Neural progenitor cell (in vitro differentiated cells): ENCODE results near the gene BUD13. TPM values are rescaled to one million over a fixed set of nuclear protein-coding genes. Genes with fewer than 3 reads are reported as not detected.
A peak's percentile ranks its signal among the peaks of the same experiment; 100 is the strongest.

Source experiments
- DNase-seq: peaks from one replicate; pipeline ENCODE4 v3.0.0-alpha.2; 2016; ENCODE audit warnings: low spot score
- H2AFZ ChIP-seq: fragments of 200-600 bp; sonication (generic); replicated peaks from 2 replicates; pipeline ENCODE4 v1.6.1; 2016; ENCODE audit warnings: antibody characterized with exemption
- H3F3A ChIP-seq: fragments of 200-600 bp; sonication (generic); 2 replicates; pipeline ENCODE4 v1.6.1; 2016; ENCODE audit warnings: antibody characterized with exemption, low read depth
- H3K27ac ChIP-seq: fragments of 200-600 bp; sonication (generic); 2 replicates; pipeline ENCODE4 v1.5.1; 2016; ENCODE audit warnings: mild to moderate bottlenecking
- H3K27me3 ChIP-seq: fragments of 200-600 bp; sonication (generic); 2 replicates; pipeline ENCODE4 v1.6.1; 2016; ENCODE audit warnings: mild to moderate bottlenecking, moderate library complexity
- H3K36me3 ChIP-seq: fragments of 200-600 bp; sonication (generic); 2 replicates; pipeline ENCODE4 v1.5.1; 2016
- H3K4me1 ChIP-seq: fragments of 200-600 bp; sonication (generic); 2 replicates; pipeline ENCODE4 v1.6.1; 2016; ENCODE audit warnings: mixed run types
- H3K4me2 ChIP-seq: fragments of 200-600 bp; sonication (generic); 2 replicates; pipeline ENCODE4 v1.6.1; 2016
- H3K4me3 ChIP-seq: fragments of 200-600 bp; sonication (generic); 2 replicates; pipeline ENCODE4 v1.5.1; 2016
- H3K79me2 ChIP-seq: fragments of 200-600 bp; sonication (generic); 2 replicates; pipeline ENCODE4 v1.6.1; 2016; ENCODE audit warnings: low read depth
- H3K9ac ChIP-seq: fragments of 200-600 bp; sonication (generic); 2 replicates; pipeline ENCODE4 v1.6.1; 2016
- H3K9me3 ChIP-seq: fragments of 200-600 bp; sonication (generic); 2 replicates; pipeline ENCODE4 v1.5.1; 2016; ENCODE audit warnings: low read depth
- H4K20me1 ChIP-seq: fragments of 200-600 bp; sonication (generic); 2 replicates; pipeline ENCODE4 v1.6.1; 2016; ENCODE audit warnings: low read depth
- H3K27ac Mint-ChIP-seq: 3 replicates; pipeline ENCODE4 v1.8.0; 2021; ENCODE audit warnings: mixed read lengths
- H3K27me3 Mint-ChIP-seq: 2 replicates; pipeline ENCODE4 v1.8.0; 2022; ENCODE audit warnings: low read depth, mild to moderate bottlenecking, inconsistent platforms, moderate library complexity, mixed read lengths; ENCODE audit not compliant: insufficient read depth
- H3K36me3 Mint-ChIP-seq: 3 replicates; pipeline ENCODE4 v1.8.0; 2021; ENCODE audit warnings: mixed read lengths
- H3K4me1 Mint-ChIP-seq: 3 replicates; pipeline ENCODE4 v1.8.0; 2021; ENCODE audit warnings: mixed read lengths
- H3K4me3 Mint-ChIP-seq: 3 replicates; pipeline ENCODE4 v1.8.0; 2021; ENCODE audit warnings: mild to moderate bottlenecking, moderate library complexity, mixed read lengths
- H3K9me3 Mint-ChIP-seq: 3 replicates; pipeline ENCODE4 v1.8.0; 2020; ENCODE audit warnings: mixed read lengths
- CTCF ChIP-seq: fragments of 200-600 bp; sonication (generic); IDR thresholded peaks from 2 replicates; pipeline ENCODE4 v1.5.1; 2017; ENCODE audit warnings: antibody characterized with exemption, mild to moderate bottlenecking
- EZH2 ChIP-seq: fragments of 200-600 bp; sonication (generic); IDR thresholded peaks from 2 replicates; pipeline ENCODE4 v1.6.1; 2017; ENCODE audit warnings: antibody characterized with exemption, mild to moderate bottlenecking, moderate library complexity
- EZH2phosphoT487 ChIP-seq: fragments of 200-600 bp; sonication (generic); IDR thresholded peaks from 2 replicates; pipeline ENCODE4 v1.6.1; 2017; ENCODE audit warnings: antibody characterized with exemption
- total RNA-seq: library from RNA; depleted of rRNA; stranded (reverse); fragments of >200 nt; gene quantifications from 2 replicates; pipeline ENCODE4 v1.2.3, GENCODE V29; 2015; ENCODE audit warnings: low replicate concordance

BUD13 gene
- total RNA-seq, 1 donor from 2014 or later, result 31.5 TPM

DNA sequence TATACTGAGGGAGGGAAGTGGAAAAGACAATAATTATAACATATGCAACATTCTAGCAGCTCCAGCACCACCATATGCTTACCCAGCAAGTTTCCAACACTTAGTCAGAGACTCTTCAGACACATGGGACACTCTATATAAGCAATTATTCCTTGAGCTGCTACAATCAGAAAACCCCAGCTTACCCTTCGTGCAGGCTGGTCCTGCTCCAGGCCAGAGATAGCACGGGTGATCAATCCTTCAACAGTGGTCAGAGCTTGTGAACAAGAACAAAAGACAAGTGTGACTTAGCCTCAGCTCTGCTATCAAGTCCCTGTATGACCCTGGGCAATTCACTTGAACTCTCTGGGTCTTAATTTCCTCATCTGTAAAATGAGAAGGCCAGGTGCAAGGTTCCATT lies 13.5 kb upstream of the BUD13 start:
- TF ChIP-seq CTCF (no peak), EZH2phosphoT487 (no peak)
- no peak overlapping the region for H3K27ac Mint-ChIP-seq
- Histone ChIP-seq H3K9me3 (no peaks in the 10 kb centered on the region), H3K79me2 (peaks cover 16% of the 10 kb centered on the region), H3K4me1 (no peaks in the 10 kb centered on the region), H3K9ac (no peak overlapping the region), H4K20me1 (no peaks in the 10 kb centered on the region), H3K27ac (no peak overlapping the region), H3K27me3 (peaks cover 11% of the 10 kb centered on the region), H3K4me2 (no peak overlapping the region), H3F3A (no peaks in the 10 kb centered on the region), H3K4me3 (no peak overlapping the region), H2AFZ (no peak overlapping the region), H3K36me3 (no peaks in the 10 kb centered on the region)
- no peak for DNase-seq
- peaks cover 4% of the 10 kb centered on the region for H3K27me3 Mint-ChIP-seq
- H3K4me3 Mint-ChIP-seq, result peak overlapping the region; percentile 98
- H3K36me3 Mint-ChIP-seq, result peaks cover 20% of the 10 kb centered on the region
- peaks cover 14% of the 10 kb centered on the region for H3K4me1 Mint-ChIP-seq
- H3K9me3 Mint-ChIP-seq, result no peaks in the 10 kb centered on the region

DNA sequence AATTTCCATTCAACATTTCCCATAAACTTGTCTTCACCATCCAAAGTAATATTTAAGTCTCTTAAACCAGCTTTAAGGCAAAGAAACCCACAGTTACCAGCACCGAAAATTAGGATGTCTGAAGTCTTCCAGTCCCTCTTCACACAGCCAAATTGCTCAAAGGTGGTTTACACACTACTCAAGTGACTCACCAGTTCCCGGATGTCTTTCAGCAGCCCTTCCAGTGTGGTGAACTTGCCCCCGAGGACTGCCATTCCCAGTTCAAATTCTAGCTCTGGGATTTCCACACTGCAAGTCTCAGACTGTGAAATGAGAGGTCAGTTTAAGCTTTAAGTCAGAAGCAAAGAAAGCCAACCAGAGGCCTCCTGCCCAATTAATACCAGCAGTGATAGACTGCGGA lies 9.9 kb upstream of the BUD13 start:
- Mint-ChIP-seq H3K27me3 (no peaks in the 10 kb centered on the region), H3K36me3 (peaks cover 35% of the 10 kb centered on the region)

GRCh38 chr11:116778556-116778955 lies 5.8 kb upstream of the BUD13 start:
- Mint-ChIP-seq H3K27me3 (no peaks in the 10 kb centered on the region), H3K4me1 (peaks cover 10% of the 10 kb centered on the region), H3K27ac (no peak overlapping the region), H3K4me3 (no peak overlapping the region), H3K36me3 (peaks cover 21% of the 10 kb centered on the region), H3K9me3 (no peaks in the 10 kb centered on the region)
- no peak overlapping the region for H3K4me2 ChIP-seq
- no peak overlapping the region for H2AFZ ChIP-seq
- H3K27me3 ChIP-seq, result no peaks in the 10 kb centered on the region
- H3K27ac ChIP-seq, result no peak overlapping the region
- H3F3A ChIP-seq, result peaks cover 22% of the 10 kb centered on the region
- H3K9ac ChIP-seq, result no peak overlapping the region
- no peak for DNase-seq
- H3K79me2 ChIP-seq, result no peaks in the 10 kb centered on the region
- H3K36me3 ChIP-seq, result peaks cover 3% of the 10 kb centered on the region
- H3K4me1 ChIP-seq, result peaks cover 8% of the 10 kb centered on the region
- H4K20me1 ChIP-seq, result no peaks in the 10 kb centered on the region
- TF ChIP-seq CTCF (no peak), EZH2phosphoT487 (no peak), EZH2 (no peak)
- no peaks in the 10 kb centered on the region for H3K9me3 ChIP-seq
- no peak overlapping the region for H3K4me3 ChIP-seq

More for the DNA sequence above, 9.9 kb upstream of the BUD13 start:
- Histone ChIP-seq H3K27me3 (no peaks in the 10 kb centered on the region), H3K4me1 (no peaks in the 10 kb centered on the region), H3K9me3 (no peaks in the 10 kb centered on the region), H3K4me3 (no peak overlapping the region), H3K79me2 (peaks cover 16% of the 10 kb centered on the region), H3K4me2 (no peak overlapping the region), H3K36me3 (no peaks in the 10 kb centered on the region), H3K27ac (no peak overlapping the region), H2AFZ (no peak overlapping the region), H3K9ac (no peak overlapping the region), H3F3A (no peaks in the 10 kb centered on the region), H4K20me1 (no peaks in the 10 kb centered on the region)
- Mint-ChIP-seq H3K9me3 (no peaks in the 10 kb centered on the region), H3K27ac (no peak overlapping the region), H3K4me3 (no peak overlapping the region), H3K4me1 (peaks cover 7% of the 10 kb centered on the region)
- TF ChIP-seq EZH2 (no peak), EZH2phosphoT487 (no peak), CTCF (no peak)
- DNase-seq, result no peak
